ENCODE results near the gene IFT74. TPM values are rescaled to one million over a fixed set of nuclear protein-coding genes. Genes with fewer than 3 reads are reported as not detected.

Gene IFT74
- total and polyA plus RNA-seq, 10 of the 15 experiments (the other 5 are each of a cell fraction or from before 2014, with no cell fraction given): 7.6 to 15.4 (median 12.3) TPM

DNA sequence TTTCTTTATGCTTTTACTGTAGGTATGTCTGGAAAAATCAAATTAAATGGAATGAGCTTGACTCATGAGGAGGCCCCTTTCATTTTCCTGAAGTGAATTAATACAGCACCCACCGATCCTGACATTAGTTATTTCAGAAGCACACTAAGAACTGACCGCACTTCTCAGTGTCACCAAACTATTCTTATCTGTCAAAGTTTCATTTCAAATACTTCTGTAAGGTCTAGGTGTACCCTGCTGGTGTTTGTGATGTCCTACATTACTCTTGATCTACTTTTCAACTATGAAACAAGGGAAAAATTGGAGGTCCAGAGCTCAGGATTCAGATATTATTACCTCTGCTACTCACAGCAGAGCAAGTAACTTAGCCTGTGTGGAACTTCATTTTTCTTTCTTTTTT is 151.0 kb downstream of the IFT74 start:
- 20% methylated on average over 2 of the region's 2 CpGs for WGBS (ENCODE audit: insufficient coverage, insufficient replicate concordance, low lambda C conversion rate, missing lambda C conversion rate)
- no TSS peak for BruUV-seq (replicated peaks)
- ChIA-PET POLR2A (no interaction called here), SMC1A (ENCODE audit: uncharacterized antibody, unreplicated experiment) (interaction anchor here (0.9 kb wide), 1 partner anchor 178 kb away, joined by 3 read pairs; no protein-coding TSS in a partner anchor), CTCF (no interaction called here), RAD21 (ENCODE audit: unreplicated experiment) (interaction anchor here (0.7 kb wide), 1 partner anchor 735 kb away, joined by 3 read pairs; no protein-coding TSS in a partner anchor)
- H3K4me1 ChIP-seq (ENCODE audit: control insufficient read depth, insufficient read depth, low read length): no peaks in the 10 kb centered on the region
- TF ChIP-seq NR2F1 (conservative IDR thresholded peaks at IDR 0.05) (no peak), ZNF207 (IDR thresholded peaks at IDR 0.05; ENCODE audit: borderline replicate concordance) (no peak), ETV6 (conservative IDR thresholded peaks at IDR 0.05 in 1 of 2, IDR thresholded peaks at IDR 0.05 in 1 of 2; ENCODE audit: borderline replicate concordance in 1 of 2, low read depth in 1 of 2) (no peak), NFYA (IDR thresholded peaks at IDR 0.05; ENCODE audit: borderline replicate concordance, low read depth, low read length) (no peak), NKRF (conservative IDR thresholded peaks at IDR 0.05) (no peak), STAT3 (IDR thresholded peaks at IDR 0.05; ENCODE audit: low read depth, low read length) (no peak), MYB (IDR thresholded peaks at IDR 0.05; ENCODE audit: borderline replicate concordance, low read depth, low read length) (no peak)
- no peaks in the 10 kb centered on the region for H3K79me2 ChIP-seq (ENCODE audit: control insufficient read depth, insufficient read depth, low read length)
- FAIRE-seq: no peak
- in situ Hi-C loops (cut with MboI): no loop called here
- H3K4me2 ChIP-seq (ENCODE audit: control insufficient read depth, insufficient read depth): no peak overlapping the region
- H3K9me3 ChIP-seq (replicated peaks; ENCODE audit: control insufficient read depth, insufficient read depth, low read length): no peaks in the 10 kb centered on the region
- H3K27me3 ChIP-seq (replicated peaks in 1 of 2; ENCODE audit: control insufficient read depth in 2 of 2, insufficient read depth in 2 of 2, low read length in 1 of 2): no peaks in the 10 kb centered on the region
- H4K20me1 ChIP-seq (ENCODE audit: control insufficient read depth, insufficient read depth): no peaks in the 10 kb centered on the region
- H3K36me3 ChIP-seq (ENCODE audit: control insufficient read depth in 2 of 2, insufficient read depth in 2 of 2, low read length in 1 of 2): no peaks in the 10 kb centered on the region
- no peak for ATAC-seq
- DNase-seq (ENCODE audit: low read depth, low spot score): no peak
- intact Hi-C loops (cut with micrococcal nuclease; ENCODE audit: unreplicated experiment): no loop called here
- H3K27ac ChIP-seq (ENCODE audit: control insufficient read depth, insufficient read depth): no peak overlapping the region
- H3K9ac ChIP-seq (ENCODE audit: control insufficient read depth, insufficient read depth, low read length): no peak overlapping the region
- H2AFZ ChIP-seq (ENCODE audit: control insufficient read depth, low read depth, low read length): no peak overlapping the region
- H3K4me3 ChIP-seq: no peak overlapping the region

Measured in GM12878 (cell line).